NB4 (cell line): ENCODE measurements around the gene P3H3.

Source experiments
- CTCF ChIP-seq: IDR thresholded peaks from one replicate; pipeline ENCODE4 v1.5.1; 2012; ENCODE audit warnings: low read depth, low read length
- POLR2A ChIP-seq: IDR thresholded peaks from 2 replicates; pipeline ENCODE4 v1.6.1; 2011; ENCODE audit warnings: mild to moderate bottlenecking; ENCODE audit not compliant: insufficient read length; ENCODE audit errors: extremely low read depth
- TF ChIP-seq, protein P1 (sequence below): IDR thresholded peaks from 2 replicates; pipeline ENCODE4 v1.6.1; 2011; ENCODE audit warnings: low read depth, low read length

DNA sequence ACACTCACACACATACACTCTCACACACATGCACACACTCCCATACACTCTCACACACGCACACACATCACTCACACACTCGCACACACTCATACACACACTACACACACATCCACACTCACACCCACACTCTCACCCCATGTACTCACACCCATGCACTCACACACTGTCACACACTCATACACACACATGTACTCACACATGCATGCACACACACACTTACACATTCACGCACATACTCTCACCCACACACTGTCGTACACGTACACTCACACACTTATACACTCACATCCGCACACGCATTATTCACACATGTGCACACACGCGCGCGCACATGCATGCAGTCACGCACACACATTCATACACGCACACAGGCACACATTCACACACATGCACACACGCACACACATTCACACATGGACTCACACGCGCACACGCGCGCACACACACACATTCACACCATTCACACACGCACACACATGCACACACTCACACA is 10.5 kb upstream of the P3H3 start:
- TF ChIP-seq CTCF (no peak), POLR2A (no peak)
- TF ChIP-seq, protein P1, sequence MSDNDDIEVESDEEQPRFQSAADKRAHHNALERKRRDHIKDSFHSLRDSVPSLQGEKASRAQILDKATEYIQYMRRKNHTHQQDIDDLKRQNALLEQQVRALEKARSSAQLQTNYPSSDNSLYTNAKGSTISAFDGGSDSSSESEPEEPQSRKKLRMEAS: no peak
